B cell (primary cell): ENCODE measurements around the gene DDHD1. TPM values are rescaled to one million over a fixed set of nuclear protein-coding genes. Genes with fewer than 3 reads are reported as not detected.

ENCODE experiments used
- ATAC-seq: fragments of 200-7000 bp; cut with Tn5 transposase; one replicate; pipeline ENCODE4 v1.10.0; 2021; ENCODE audit warnings: low read depth, mild to moderate bottlenecking, moderate number of reproducible peaks, moderate library complexity
- CTCF ChIA-PET: fragments of 350-600 bp; sonication (Branson Sonifier 250); formaldehyde crosslinking; loops from one replicate; lab custom pipeline; 2021; ENCODE audit warnings: antibody characterized with exemption, inconsistent platforms; lab: Charles Lee
- POLR2A ChIA-PET: fragments of 350-600 bp; sonication (Branson Sonifier 250); formaldehyde crosslinking; loops from one replicate; lab custom pipeline; 2021; ENCODE audit warnings: antibody characterized with exemption; lab: Charles Lee
- DNase-seq: peaks from one replicate; pipeline ENCODE4 v3.0.0; 2013
- H2AFZ ChIP-seq: 2 replicates; pipeline ENCODE4 v1.6.1; 2012; ENCODE audit warnings: mild to moderate bottlenecking, low read depth, low read length; ENCODE audit not compliant: insufficient read depth, poor library complexity, severe bottlenecking
- H3K27ac ChIP-seq, 2 donors: 1 replicate in 1 of 2; 2 replicates in 1 of 2; pipeline ENCODE4 v1.5.1; 2012 to 2013; ENCODE audit warnings: low read length in 2 of 2, mild to moderate bottlenecking in 2 of 2, moderate library complexity in 1 of 2
- H3K27me3 ChIP-seq, 4 experiments: fragments of 200-600 bp in 1 of 4; sonication (generic) in 1 of 4; replicated peaks in 1 of 4; 1 replicate in 2 of 4; 2 replicates in 2 of 4; pipeline versions ENCODE4 v1.6.1 to v1.7.0; 2013 to 2016; ENCODE audit warnings: low read length in 3 of 4, mild to moderate bottlenecking in 2 of 4, mixed read lengths in 1 of 4, moderate library complexity in 1 of 4; ENCODE audit not compliant: insufficient read depth in 4 of 4, control insufficient read depth in 3 of 4; ENCODE audit errors: control extremely low read depth in 1 of 4
- H3K36me3 ChIP-seq, 2 experiments: replicated peaks in 1 of 2; 1 replicate in 1 of 2; 2 replicates in 1 of 2; pipeline versions ENCODE4 v1.6.1 to v1.7.1; 2013; ENCODE audit warnings: low read length in 1 of 2; ENCODE audit not compliant: insufficient read depth in 2 of 2, control insufficient read depth in 1 of 2; ENCODE audit errors: control extremely low read depth in 1 of 2, extremely low read depth in 1 of 2
- H3K4me1 ChIP-seq, 2 donors: fragments of 200-600 bp in 1 of 2; sonication (generic) in 1 of 2; 1 replicate in 1 of 2; 2 replicates in 1 of 2; pipeline versions ENCODE4 v1.5.1 to v1.6.1; 2013 to 2017; ENCODE audit warnings: low read length in 2 of 2; ENCODE audit not compliant: control insufficient read depth in 2 of 2, insufficient read depth in 2 of 2
- H3K4me2 ChIP-seq: replicated peaks from 2 replicates; pipeline ENCODE3; 2012; ENCODE audit warnings: mild to moderate bottlenecking, low read depth, low read length; ENCODE audit not compliant: poor library complexity, severe bottlenecking
- H3K4me3 ChIP-seq, 5 experiments: fragments of 200-600 bp in 1 of 5; sonication (generic) in 1 of 5; 1 replicate in 3 of 5; 2 replicates in 2 of 5; pipeline versions ENCODE4 v1.5.1 to v1.7.0; 2011 to 2016; ENCODE audit warnings: low read length in 4 of 5, mild to moderate bottlenecking in 4 of 5, low read depth in 2 of 5, control low read depth in 1 of 5, moderate library complexity in 1 of 5; ENCODE audit not compliant: insufficient read depth in 1 of 5; ENCODE audit errors: control extremely low read depth in 1 of 5, extremely low read depth in 1 of 5
- H3K79me2 ChIP-seq: fragments of 200-600 bp; sonication (generic); one replicate; pipeline ENCODE4 v1.6.0; 2016; ENCODE audit warnings: low read length; ENCODE audit not compliant: control insufficient read depth, insufficient read depth
- H3K9ac ChIP-seq: fragments of 200-600 bp; sonication (generic); 2 replicates; pipeline ENCODE4 v1.6.1; 2017; ENCODE audit warnings: mild to moderate bottlenecking, low read length, moderate library complexity
- H3K9me3 ChIP-seq, 3 donors: one replicate each; pipeline versions ENCODE4 v1.6.1 to v1.7.1; 2013; ENCODE audit warnings: low read length in 2 of 3; ENCODE audit not compliant: control insufficient read depth in 2 of 3, insufficient read depth in 1 of 3; ENCODE audit errors: control extremely low read depth in 1 of 3
- H4K20me1 ChIP-seq: 2 replicates; pipeline ENCODE4 v1.6.0; 2012; ENCODE audit warnings: mild to moderate bottlenecking, low read length; ENCODE audit not compliant: insufficient read depth, control insufficient read depth, poor library complexity, severe bottlenecking
- H3K27ac Mint-ChIP-seq: one replicate; pipeline ENCODE4 v1.8.0; 2021; ENCODE audit warnings: mixed read lengths
- H3K27me3 Mint-ChIP-seq: one replicate; pipeline ENCODE4 v1.8.0; 2021; ENCODE audit warnings: mixed read lengths
- H3K4me1 Mint-ChIP-seq: one replicate; pipeline ENCODE4 v1.8.0; 2021; ENCODE audit warnings: mixed read lengths
- H3K4me3 Mint-ChIP-seq: one replicate; pipeline ENCODE4 v1.8.0; 2021; ENCODE audit warnings: mixed read lengths
- H3K9me3 Mint-ChIP-seq: one replicate; pipeline ENCODE4 v1.8.0; 2022; ENCODE audit warnings: mixed read lengths; ENCODE audit not compliant: insufficient read depth
- CTCF ChIP-seq: fragments of 200-600 bp; IDR thresholded peaks from one replicate; pipeline ENCODE4 v1.8.0; 2022; ENCODE audit warnings: antibody characterized with exemption, mild to moderate bottlenecking
- EZH2 ChIP-seq: IDR thresholded peaks from 2 replicates; pipeline ENCODE4 v1.6.1; 2012; ENCODE audit warnings: borderline replicate concordance, low read depth, mild to moderate bottlenecking, moderate library complexity, low read length; ENCODE audit not compliant: insufficient read depth, poor library complexity, severe bottlenecking
- WGBS: methylation state at CpG from one replicate; pipeline ENCODE4 v1.1.5; 2013; ENCODE audit warnings: missing lambda C conversion rate; ENCODE audit not compliant: insufficient coverage; 5-methylcytosine and 5-hydroxymethylcytosine counted together
- intact Hi-C: fragments of 100-400 bp; cut with micrococcal nuclease; formaldehyde crosslinking; loops from one replicate; pipeline ENCODE4 v1.10.0; 2022
- polyA plus RNA-seq: library from polyadenylated mRNA; depleted of rRNA; stranded (reverse); fragments of >200 nt; gene quantifications from 2 replicates; pipeline ENCODE4 v1.2.3, GENCODE V29; 2012
- total RNA-seq, 2 donors: library from RNA; stranded (reverse); fragments of 120-200 nt in 1 of 2; gene quantifications; 1 replicate in 1 of 2; 2 replicates in 1 of 2; pipeline versions ENCODE4 v1.2.3 to v1.2.4, GENCODE V29; 2013 to 2022

The DDHD1 gene
- total and polyA plus RNA-seq, 2 donors (not counting 1 experiment from before 2014, with no cell fraction given) = 7.1 to 75.4 TPM

- ATAC-seq = no peak
- ChIA-PET CTCF (interaction anchor here (3.2 kb wide), 1 partner anchor 9 kb away, joined by 11 read pairs; no protein-coding TSS in a partner anchor), POLR2A (no interaction called here)
- Histone ChIP-seq H3K27ac (no peak overlapping the region), H3K36me3 (peaks cover 5 to 17% of the 10 kb centered on the region in 2 experiments), H3K4me3 (no peak overlapping the region), H3K27me3 (no peaks in the 10 kb centered on the region), H3K9me3 (no peaks in the 10 kb centered on the region), H3K79me2 (no peaks in the 10 kb centered on the region), H2AFZ (no peak overlapping the region), H3K4me2 (no peak overlapping the region), H3K4me1 (no peaks in the 10 kb centered on the region), H3K9ac (no peak overlapping the region), H4K20me1 (no peaks in the 10 kb centered on the region)
- no peaks in the 10 kb centered on the region for H3K27me3 Mint-ChIP-seq
- DNase-seq = no peak
- WGBS = no CpG with 5 or more reads among the region's 1 CpG
- TF ChIP-seq CTCF = no peak
- no peak for TF ChIP-seq EZH2
- no peaks in the 10 kb centered on the region for H3K9me3 Mint-ChIP-seq
- H3K27ac Mint-ChIP-seq = no peak overlapping the region
- H3K4me3 Mint-ChIP-seq = no peak overlapping the region
- intact Hi-C loops = loop anchor here (5.0 kb wide), 1 partner anchor 88 kb away; the partner anchor contains the start of gene DDHD1
- H3K4me1 Mint-ChIP-seq = no peaks in the 10 kb centered on the region
These were observed 88.6 kb downstream of the DDHD1 start for GRCh38 chr14:53064475-53064874.

- Histone ChIP-seq H3K27me3 (no peaks in the 10 kb centered on the region), H4K20me1 (no peaks in the 10 kb centered on the region), H3K27ac (no peak overlapping the region), H3K36me3 (peaks cover 1 to 20% of the 10 kb centered on the region in 2 experiments), H3K4me3 (no peak overlapping the region), H3K79me2 (no peaks in the 10 kb centered on the region), H2AFZ (no peak overlapping the region), H3K4me2 (no peak overlapping the region), H3K9ac (no peak overlapping the region), H3K9me3 (no peaks in the 10 kb centered on the region), H3K4me1 (no peaks in the 10 kb centered on the region)
- Mint-ChIP-seq H3K27ac (no peak overlapping the region), H3K4me3 (no peak overlapping the region), H3K27me3 (no peaks in the 10 kb centered on the region), H3K4me1 (no peaks in the 10 kb centered on the region), H3K9me3 (no peaks in the 10 kb centered on the region)
- POLR2A ChIA-PET = no interaction called here
- no peak for DNase-seq
- WGBS = 100% methylated on average over 2 of the region's 8 CpGs
- CTCF ChIA-PET = no interaction called here
- ATAC-seq = no peak
- intact Hi-C loops = loop anchor here (5.0 kb wide), 1 partner anchor 89 kb away; the partner anchor contains the start of gene DDHD1
- TF ChIP-seq EZH2 (no peak), CTCF (no peak)
These were observed 90.3 kb downstream of the DDHD1 start for GRCh38 chr14:53062856-53063255.
